K562 (cell line): Measurements from ENCODE around the gene PPP1R14B.

Source experiments
- E2F3 ChIP-seq: fragments of 250-450 bp; sonication (Bioruptor Pico); IDR thresholded peaks from 2 replicates; pipeline ENCODE4 v1.4.0; 2020; ENCODE audit warnings: mild to moderate bottlenecking
- EGR1 ChIP-seq: fragments of 450-650 bp; conservative IDR thresholded peaks from 2 replicates; pipeline ENCODE4 v1.6.1; 2017; ENCODE audit warnings: mild to moderate bottlenecking
- ETV6 ChIP-seq, 3 experiments: fragments of 150-350 bp in 1 of 3; sonication (generic) in 1 of 3; formaldehyde crosslinking in 1 of 3; IDR thresholded peaks; 2 replicates each; pipeline versions ENCODE4 v1.6.1 to v1.8.0; 2014 to 2022; ENCODE audit warnings: borderline replicate concordance in 2 of 3, low read depth in 2 of 3, antibody characterized with exemption in 1 of 3, low read length in 1 of 3, mild to moderate bottlenecking in 1 of 3, missing genetic modification reagents in 1 of 3
- HNRNPH1 ChIP-seq: fragments of 200-400 bp; formaldehyde crosslinking; optimal IDR thresholded peaks from 2 replicates; pipeline ENCODE3; 2017; ENCODE audit warnings: low read depth, mild to moderate bottlenecking, low read length, moderate library complexity
- KLF1 ChIP-seq: fragments of 450-650 bp; IDR thresholded peaks from 2 replicates; pipeline ENCODE4 v1.6.1; 2016; ENCODE audit warnings: missing genetic modification characterization, missing compliant biosample characterization
- NBN ChIP-seq: fragments of 450-650 bp; IDR thresholded peaks from 2 replicates; pipeline ENCODE4 v1.6.1; 2016; ENCODE audit warnings: low read depth, mild to moderate bottlenecking
- NR2C1 ChIP-seq, 2 experiments: fragments of 450-650 bp; IDR thresholded peaks; 2 replicates each; pipeline ENCODE4 v1.6.1; 2017; ENCODE audit warnings: mild to moderate bottlenecking in 2 of 2, antibody characterized with exemption in 1 of 2, inconsistent platforms in 1 of 2, missing compliant biosample characterization in 1 of 2, missing genetic modification characterization in 1 of 2
- NR2C2 ChIP-seq, 2 experiments: fragments of 200-800 bp in 1 of 2; sonication (Bioruptor generic) in 1 of 2; sonication (generic) in 1 of 2; formaldehyde crosslinking in 1 of 2; IDR thresholded peaks; 2 replicates each; pipeline versions ENCODE4 v1.6.1 to v1.8.0; 2016 to 2022; ENCODE audit warnings: mild to moderate bottlenecking in 1 of 2, missing compliant biosample characterization in 1 of 2, missing genetic modification characterization in 1 of 2, missing genetic modification reagents in 1 of 2
- POLR2AphosphoS5 ChIP-seq: IDR thresholded peaks from 2 replicates; pipeline ENCODE4 v1.6.1; 2011; ENCODE audit warnings: mild to moderate bottlenecking, low read depth, low read length, moderate library complexity; ENCODE audit not compliant: control insufficient read depth, insufficient read depth
- ZNF212 ChIP-seq: fragments of 450-650 bp; formaldehyde crosslinking; IDR thresholded peaks from 2 replicates; pipeline ENCODE4 v1.4.0; 2020; ENCODE audit warnings: mild to moderate bottlenecking
- TF ChIP-seq, protein P1 (sequence below): IDR thresholded peaks from 2 replicates; pipeline ENCODE4 v1.6.1; 2012; ENCODE audit warnings: low read depth, low read length, improper control_type of control experiment, borderline replicate concordance
- TF ChIP-seq, protein P2 (sequence below): sonication (generic); formaldehyde crosslinking; IDR thresholded peaks from 2 replicates; pipeline ENCODE4 v1.9.0; 2022; ENCODE audit warnings: mild to moderate bottlenecking, missing genetic modification reagents
- TF ChIP-seq, protein P3 (sequence below): fragments of 450-650 bp; formaldehyde crosslinking; IDR thresholded peaks from 2 replicates; pipeline ENCODE4 v1.4.0; 2022; ENCODE audit warnings: missing genetic modification characterization
- TF ChIP-seq, protein P4 (sequence below): sonication (generic); formaldehyde crosslinking; IDR thresholded peaks from 2 replicates; pipeline ENCODE4 v1.8.1; 2022; ENCODE audit warnings: missing genetic modification reagents

DNA sequence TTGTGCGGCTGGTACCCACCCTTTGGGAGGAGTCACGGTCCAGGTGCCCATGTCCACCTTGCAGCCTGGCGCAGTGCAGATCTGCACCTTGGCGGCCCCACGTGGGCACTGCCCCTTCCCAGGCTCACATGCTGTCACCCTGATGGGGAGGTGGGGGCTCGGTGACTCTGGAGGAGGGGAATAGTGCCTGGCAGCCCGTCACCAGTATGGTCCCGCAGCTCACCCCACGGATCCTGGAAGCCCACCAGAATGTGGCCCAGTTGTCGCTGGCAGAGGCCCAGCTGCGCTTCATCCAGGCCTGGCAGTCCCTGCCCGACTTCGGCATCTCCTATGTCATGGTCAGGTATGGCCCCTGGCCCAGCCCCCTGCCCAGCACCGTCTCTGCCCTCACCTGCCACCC is 25.9 kb downstream of the PPP1R14B start:
- TF ChIP-seq, protein P1, sequence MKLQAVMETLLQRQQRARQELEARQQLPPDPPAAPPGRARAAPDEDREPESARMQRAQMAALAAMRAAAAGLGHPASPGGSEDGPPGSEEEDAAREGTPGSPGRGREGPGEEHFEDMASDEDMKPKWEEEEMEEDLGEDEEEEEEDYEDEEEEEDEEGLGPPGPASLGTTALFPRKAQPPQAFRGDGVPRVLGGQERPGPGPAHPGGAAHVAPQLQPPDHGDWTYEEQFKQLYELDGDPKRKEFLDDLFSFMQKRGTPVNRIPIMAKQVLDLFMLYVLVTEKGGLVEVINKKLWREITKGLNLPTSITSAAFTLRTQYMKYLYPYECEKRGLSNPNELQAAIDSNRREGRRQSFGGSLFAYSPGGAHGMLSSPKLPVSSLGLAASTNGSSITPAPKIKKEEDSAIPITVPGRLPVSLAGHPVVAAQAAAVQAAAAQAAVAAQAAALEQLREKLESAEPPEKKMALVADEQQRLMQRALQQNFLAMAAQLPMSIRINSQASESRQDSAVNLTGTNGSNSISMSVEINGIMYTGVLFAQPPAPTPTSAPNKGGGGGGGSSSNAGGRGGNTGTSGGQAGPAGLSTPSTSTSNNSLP: no peak
- TF ChIP-seq, protein P2, sequence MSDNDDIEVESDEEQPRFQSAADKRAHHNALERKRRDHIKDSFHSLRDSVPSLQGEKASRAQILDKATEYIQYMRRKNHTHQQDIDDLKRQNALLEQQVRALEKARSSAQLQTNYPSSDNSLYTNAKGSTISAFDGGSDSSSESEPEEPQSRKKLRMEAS (CRISPR knock-in tag): no peak
- TF ChIP-seq, protein P3, sequence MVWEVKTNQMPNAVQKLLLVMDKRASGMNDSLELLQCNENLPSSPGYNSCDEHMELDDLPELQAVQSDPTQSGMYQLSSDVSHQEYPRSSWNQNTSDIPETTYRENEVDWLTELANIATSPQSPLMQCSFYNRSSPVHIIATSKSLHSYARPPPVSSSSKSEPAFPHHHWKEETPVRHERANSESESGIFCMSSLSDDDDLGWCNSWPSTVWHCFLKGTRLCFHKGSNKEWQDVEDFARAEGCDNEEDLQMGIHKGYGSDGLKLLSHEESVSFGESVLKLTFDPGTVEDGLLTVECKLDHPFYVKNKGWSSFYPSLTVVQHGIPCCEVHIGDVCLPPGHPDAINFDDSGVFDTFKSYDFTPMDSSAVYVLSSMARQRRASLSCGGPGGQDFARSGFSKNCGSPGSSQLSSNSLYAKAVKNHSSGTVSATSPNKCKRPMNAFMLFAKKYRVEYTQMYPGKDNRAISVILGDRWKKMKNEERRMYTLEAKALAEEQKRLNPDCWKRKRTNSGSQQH (CRISPR knock-in tag): no peak
- TF ChIP-seq EGR1 (no peak), KLF1 (no peak), POLR2AphosphoS5 (no peak), E2F3 (CRISPR knock-in tag) (no peak), NBN (no peak), ZNF212 (CRISPR knock-in tag) (no peak), NR2C1 (IDR thresholded peaks at IDR 0.05) (no peak), NR2C1 (tag; IDR thresholded peaks at IDR 0.05) (no peak), HNRNPH1 (no peak), NR2C2 (CRISPR knock-in tag; IDR thresholded peaks at IDR 0.05) (no peak), NR2C2 (tag; IDR thresholded peaks at IDR 0.05) (no peak), ETV6 (IDR thresholded peaks at IDR 0.05; ENCODE audit: borderline replicate concordance in 1 of 2, low read depth in 2 of 2, low read length in 1 of 2) (no peak), ETV6 (CRISPR knock-in tag; IDR thresholded peaks at IDR 0.05; ENCODE audit: borderline replicate concordance) (no peak)
- TF ChIP-seq, protein P4, sequence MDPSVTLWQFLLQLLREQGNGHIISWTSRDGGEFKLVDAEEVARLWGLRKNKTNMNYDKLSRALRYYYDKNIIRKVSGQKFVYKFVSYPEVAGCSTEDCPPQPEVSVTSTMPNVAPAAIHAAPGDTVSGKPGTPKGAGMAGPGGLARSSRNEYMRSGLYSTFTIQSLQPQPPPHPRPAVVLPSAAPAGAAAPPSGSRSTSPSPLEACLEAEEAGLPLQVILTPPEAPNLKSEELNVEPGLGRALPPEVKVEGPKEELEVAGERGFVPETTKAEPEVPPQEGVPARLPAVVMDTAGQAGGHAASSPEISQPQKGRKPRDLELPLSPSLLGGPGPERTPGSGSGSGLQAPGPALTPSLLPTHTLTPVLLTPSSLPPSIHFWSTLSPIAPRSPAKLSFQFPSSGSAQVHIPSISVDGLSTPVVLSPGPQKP (CRISPR knock-in tag): no peak
